NCI-H1417 (cell line): ENCODE measurements around the gene KLHL29.

ENCODE experiments used
- DNase-seq, 3 experiments: peaks; one replicate each; lab custom pipeline; 2025; lab: John Stamatoyannopoulos, UW

KLHL29 gene

DNA sequence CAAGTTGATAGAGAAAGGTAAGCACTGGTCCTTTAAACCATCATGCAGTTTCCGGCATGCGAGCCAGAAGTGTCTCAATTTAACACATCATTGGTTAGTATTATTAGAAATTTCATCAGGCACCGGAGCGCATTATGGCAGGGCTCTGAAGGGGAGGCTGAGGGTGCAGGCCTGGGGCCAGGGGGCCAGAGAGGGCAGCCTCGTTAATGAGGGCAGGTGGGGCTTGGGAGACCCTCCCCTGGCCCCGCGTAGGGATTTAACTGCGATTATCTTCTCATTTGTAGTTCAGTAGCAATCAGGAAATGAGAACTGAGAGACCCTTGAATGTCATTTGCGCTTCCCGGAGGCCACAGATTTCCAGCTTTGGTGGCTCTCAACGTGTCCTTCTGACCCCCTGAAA, 246.4 kb downstream of the KLHL29 start:
- no peak for DNase-seq

DNA sequence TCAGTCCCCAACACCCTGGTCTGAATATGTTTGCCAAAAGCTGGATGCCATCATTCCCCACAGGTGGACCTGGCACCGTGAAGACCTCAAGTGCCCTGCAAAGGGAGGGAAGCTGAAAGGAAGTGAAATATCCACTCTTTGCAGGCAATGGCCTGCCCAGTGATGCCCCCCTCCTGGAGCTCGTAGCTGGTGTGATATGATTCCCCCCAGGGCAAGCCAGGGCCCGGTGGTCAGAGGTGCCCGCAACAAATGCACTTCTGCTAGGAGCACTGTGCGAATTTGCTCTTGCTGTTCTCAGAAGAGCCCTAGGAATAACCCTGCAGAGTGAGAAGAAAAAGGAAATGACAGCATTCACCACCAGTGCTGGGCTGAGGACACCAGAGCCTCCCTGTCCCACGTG, 247.4 kb downstream of the KLHL29 start:
- DNase-seq = no peak

DNA sequence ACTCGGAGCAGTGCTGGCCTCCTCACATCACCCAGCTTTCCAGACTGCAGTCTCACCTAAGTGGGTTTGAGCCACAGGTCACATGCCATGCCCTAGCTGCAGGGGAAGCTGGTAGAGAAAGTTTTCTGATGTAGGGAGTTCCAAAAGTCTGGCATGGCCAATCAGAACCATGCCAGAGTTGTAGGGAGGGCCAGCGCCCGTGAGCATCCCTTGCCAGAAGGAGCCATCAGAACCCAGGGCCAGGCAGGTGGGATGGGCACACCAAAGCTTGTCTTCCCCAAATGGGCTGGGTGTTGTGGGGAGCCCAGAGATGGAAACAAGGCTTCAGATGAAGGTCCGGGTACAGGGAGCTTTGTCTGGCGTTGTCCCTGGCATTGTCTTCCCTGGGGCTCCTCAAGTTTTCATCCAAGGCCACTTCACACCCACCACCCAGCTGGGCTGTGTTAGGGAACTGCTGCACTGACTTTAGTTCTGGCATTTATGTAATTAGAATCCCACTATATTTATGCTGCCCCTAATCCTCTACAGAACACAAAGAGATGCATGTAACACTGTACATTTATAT, 247.9 kb downstream of the KLHL29 start:
- DNase-seq = no peak

DNA sequence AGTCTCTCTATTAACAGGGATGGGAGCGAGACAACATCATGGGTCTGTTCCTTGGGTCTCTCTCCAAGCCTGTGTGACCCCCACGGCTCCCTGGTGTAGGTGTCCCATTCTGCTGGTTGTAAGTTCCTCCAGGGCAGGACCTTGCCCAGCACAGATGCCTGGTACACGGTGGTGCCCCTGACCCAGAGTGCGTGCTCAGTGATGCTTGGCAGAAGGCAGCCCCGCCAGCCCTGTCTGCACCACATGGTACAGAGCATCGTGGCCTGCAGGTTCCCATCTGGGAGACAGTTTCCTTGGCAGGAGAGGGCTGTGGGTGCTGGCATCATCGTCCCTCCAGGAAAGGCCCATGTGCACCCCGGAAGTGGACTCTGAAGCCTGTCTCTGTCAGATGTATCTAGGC, 249.0 kb downstream of the KLHL29 start:
- DNase-seq = no peak

DNA sequence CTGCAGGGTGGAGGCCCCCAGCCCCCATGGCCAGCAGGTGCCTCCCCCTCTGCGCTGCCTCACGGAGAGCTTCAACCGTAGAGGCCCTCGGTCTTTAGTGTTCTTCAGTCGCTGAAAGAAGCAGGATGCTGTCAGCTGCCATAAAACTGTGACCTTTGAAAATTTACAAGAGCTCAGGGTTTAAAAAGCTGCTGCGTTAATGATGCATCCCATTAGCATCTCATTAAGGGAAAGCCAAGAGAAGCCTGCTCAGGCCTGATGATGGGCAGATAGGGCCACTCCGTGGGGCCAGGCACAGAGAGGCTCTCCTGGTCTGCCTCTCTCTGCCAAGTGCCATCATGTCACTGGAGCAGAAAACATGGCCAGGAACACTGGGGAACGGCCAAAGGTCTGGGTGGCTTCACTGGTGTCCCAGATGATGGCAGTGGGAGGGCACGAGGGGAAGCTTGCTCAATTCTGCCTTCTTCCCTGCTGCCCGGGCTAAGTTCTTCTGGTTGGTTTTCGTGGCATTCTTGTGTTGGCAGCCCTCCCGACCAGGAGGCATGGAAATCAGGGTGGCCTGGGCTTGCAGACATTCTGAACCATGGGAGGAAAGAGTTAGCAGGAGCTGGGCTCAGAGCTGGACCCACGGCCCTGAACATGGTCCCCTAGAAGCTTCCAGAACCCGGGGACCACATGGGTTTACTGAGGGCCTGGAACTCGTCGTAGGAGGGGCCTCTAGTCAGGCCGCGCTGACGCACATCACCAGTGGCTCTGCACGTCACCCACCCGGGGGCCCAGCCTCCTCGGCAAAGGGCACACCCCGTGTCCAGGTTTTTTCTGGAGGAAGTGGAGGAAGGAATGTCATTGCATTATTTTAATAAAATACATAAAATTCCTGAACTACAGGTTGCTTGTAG, 250.7 kb downstream of the KLHL29 start:
- DNase-seq = no peak

DNA sequence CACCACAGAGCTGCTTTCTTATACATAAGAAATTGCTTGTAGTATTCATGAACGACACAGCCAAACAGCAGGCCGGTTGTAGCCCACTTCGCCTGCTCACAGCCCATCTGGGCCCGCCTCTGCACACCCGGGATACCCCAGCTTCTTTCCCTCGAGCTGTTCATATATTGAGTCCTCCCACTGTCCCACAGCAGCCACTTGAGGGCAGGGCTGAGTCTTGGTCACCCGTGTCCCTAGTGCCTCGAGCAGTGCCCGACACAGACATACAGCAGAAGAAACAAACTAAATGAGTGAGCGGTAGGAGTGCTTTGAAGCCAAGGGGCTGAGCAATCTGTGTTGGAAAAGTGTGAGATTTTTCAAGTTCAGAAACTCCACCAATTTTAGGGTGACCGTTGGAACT, 251.4 kb downstream of the KLHL29 start:
- DNase-seq = peak in 1 of 3 experiments; percentile 24

DNA sequence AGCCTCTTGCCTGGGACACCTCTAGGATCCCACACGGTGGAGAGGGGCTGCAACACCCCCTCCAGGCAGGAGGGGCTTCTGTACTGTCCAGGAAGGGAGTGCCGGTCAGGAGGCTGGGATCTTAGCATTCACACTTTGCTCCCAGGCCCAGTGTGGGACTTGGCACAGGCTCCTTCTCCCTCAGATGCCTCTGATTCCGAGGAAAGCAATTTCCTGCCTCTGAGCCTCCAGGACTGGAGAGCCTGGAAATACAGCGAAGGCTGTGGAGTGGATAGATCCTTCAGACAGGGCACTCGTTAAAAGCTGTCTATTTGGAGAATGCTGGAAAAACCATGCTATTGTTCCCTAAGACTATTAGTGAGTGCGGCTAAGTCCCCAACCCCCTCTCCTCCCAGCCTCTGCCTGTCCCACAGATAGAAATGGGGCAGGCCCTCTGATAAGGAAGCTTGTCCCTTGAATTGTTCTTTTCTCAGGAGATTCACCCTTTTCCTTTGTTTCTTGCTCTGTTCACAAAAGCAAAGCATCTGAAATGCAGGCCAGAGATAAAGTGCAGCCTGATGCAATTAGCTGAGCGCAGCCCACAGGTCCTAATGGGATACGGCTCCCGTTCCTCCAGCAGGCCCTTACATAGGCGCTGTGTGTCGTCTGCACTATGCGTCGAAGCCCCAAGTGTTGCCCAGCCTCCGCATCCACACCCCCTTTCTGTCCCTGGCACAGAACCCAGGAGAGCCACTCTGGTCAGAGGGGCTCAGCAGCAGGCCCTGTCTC, 252.2 kb downstream of the KLHL29 start:
- peak in 1 of 3 experiments; percentile 46 for DNase-seq

DNA sequence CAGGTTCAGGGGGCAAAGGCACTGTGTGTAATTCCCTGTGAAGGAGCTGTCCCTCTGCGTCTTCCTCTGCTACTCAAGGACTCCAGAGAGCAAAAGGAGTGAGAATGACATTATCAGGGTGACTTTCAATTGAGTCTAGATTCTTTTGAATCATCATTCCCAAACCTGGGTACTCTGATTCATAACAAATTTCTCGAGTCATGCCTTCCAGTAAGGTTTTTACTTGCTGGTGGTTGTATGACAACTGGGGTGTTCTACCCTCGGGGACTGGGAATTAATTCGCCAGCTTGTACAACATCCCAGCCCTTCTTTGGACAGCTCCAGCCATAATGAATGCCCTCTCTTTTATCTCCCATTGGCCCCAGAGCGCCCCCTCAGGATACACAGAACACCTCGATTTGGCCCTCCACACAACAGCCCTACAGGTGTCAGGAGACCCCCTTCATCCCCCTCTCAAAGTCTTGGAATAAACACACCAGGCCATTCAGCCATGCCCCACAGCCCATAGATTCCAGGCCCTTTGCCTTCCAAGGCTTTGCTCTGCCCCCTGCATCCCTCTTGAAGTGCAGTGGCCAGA, 254.5 kb downstream of the KLHL29 start:
- DNase-seq = no peak

DNA sequence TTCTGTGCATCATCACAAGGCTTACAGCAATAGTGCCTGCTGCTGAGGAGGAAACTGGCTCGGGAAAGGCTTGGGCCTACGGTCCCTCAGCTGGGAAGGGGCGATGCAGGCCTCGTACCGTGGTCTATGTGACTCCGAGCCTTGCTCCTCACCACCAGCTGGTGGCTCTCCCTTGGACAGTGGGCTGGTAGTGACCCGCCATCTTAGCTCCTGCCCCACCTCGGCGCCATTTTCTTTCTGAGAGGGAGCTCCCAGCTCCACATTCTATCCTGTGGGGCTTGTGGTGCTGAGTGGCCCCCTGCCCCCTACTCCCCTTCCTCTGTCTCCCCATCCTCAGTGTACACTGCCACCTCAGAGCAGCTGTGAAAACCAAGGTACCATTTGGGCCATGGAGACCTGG, 255.7 kb downstream of the KLHL29 start:
- no peak for DNase-seq

DNA sequence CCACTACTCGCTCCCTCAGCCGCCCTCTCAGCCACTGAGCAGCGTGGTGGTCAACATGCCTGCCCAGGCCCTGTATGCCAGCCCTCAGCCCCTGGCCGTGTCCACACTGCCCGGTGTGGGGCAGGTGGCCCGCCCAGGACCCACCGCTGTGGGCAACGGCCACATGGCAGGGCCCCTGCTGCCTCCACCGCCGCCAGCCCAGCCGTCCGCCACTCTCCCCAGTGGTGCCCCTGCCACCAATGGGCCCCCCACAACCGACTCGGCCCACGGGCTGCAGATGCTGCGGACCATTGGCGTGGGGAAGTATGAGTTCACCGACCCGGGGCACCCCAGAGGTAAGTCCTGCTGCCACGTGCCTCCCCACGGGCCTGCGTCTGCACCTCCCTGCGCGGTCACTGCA, 257.5 kb downstream of the KLHL29 start:
- no peak for DNase-seq

DNA sequence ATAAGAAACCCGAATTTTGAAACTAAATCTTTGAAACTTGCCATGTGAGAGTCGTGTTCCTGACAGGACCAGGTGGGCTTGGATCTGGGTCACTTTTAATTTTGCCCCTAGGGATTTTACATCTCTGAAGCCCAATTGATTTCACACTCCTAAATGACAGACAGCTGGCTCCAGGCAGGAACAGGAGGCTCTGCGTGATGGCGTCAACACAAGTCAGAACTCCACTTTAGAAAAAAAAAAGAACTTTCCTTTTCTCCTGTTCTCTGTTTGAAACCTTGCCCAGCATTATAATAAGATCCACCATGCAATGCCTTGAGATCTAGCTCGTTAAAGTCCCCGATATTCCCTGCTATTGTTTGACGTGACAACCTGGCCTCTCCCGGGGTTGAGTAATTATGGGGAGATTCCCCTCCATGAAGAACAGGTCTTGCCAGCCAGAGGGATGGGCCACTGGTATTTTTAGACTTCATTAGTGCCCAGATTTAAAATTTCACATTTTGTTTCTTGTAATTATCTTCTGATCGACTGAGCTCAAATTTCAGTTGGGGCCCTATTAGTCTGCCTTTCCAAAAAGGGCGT, 260.3 kb downstream of the KLHL29 start:
- DNase-seq = peak in 2 of 3 experiments; percentile 13 to 39

DNA sequence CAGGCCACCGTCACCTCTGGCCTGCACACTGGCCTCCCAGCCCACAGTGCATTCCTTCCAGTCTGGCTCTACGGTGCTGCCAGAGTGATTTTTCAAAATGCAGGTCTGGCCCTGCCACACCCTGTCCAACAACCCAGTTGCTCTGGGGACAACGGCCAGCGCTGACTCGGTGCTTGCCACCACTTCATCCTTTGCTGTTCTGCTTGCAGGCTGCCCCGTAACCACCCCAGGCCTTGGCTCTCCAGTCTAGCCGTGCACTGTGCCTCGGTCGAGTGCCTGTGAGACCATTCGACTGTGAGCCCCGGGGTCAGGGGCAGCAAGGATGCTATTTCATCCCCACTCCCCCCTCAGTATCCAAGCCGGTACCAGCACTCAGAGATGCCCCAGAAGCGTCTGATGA, 262.6 kb downstream of the KLHL29 start:
- DNase-seq = no peak

DNA sequence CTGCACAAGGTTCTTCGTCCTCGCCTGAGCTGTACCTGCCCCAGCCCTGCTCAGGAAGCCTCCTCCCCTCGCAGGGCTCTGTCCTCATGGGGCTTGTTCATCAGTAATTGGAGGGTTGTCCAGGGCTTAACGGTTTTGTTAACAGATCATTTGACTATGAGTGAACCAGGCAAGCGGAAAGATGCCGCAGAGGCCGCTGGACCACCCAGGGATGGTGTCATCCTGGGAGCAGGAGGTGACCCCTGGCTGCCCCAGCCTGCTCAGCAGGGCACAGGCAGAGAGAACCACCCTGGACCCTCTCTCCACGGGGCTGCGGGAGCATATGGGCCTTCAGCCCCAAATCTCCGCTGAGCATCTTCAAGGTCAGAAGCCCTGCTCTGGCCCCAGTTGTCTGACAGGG, 264.3 kb downstream of the KLHL29 start:
- DNase-seq = no peak

DNA sequence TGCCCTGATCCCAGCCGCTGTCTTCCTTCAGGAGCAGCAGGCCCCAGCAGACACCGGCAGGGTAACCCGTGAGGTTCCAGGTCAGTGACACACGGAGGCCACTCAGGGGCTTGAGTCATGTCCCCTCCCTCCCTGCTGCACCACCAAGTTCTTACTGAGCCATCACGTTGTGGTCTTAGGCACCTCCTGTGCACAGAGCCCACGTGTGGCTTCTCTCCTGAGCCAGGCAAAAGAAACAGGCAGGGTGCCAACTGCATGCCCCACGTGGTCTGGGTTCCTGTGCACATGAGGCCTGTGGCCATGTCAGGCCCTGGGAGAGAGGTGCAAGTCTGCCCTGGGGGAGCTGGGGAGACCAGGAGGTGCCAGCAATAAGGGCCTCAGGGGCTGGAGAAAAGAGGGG, 264.8 kb downstream of the KLHL29 start:
- DNase-seq = no peak

DNA sequence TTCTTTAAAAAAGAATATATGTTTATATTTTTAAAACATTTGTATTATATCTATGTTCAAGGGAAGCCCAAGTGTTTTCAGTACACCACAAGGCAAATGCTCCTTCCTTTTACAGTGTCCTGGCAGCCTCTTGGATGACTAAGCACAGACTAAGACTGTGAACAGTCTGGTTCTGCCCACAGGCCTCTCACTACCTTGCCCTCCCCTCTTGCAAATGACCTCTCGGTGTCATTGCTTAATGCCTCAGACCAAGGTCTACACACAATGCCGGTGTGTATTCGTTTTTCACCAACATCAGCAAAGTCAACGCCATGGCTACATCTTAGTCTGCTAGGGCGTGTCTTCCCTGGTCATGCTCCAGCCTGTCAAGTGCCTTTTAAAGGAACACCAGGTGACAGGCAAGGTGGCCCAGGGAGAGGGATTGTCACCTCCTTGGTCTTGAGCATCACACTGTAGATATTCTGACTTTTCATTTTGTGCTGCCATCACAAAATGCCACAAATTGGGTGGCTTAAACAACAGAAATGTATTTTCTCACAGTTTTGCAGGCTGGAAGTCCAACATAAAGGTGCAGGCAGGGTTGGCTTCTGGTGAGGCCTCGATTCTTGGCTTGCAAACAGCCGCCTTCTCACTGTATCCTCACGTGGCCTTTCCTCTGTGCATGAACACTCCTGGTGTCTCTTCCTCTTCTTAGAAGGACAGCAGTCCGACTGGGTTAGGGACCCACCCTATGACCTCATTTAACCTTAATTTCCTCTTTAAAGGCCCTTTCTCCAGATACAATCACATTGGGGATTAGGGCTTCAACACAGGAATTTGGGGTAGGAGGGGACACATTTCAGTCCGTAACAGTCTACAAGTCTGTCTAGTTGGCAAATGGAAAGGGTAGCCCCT, 266.5 kb downstream of the KLHL29 start:
- DNase-seq = no peak

DNA sequence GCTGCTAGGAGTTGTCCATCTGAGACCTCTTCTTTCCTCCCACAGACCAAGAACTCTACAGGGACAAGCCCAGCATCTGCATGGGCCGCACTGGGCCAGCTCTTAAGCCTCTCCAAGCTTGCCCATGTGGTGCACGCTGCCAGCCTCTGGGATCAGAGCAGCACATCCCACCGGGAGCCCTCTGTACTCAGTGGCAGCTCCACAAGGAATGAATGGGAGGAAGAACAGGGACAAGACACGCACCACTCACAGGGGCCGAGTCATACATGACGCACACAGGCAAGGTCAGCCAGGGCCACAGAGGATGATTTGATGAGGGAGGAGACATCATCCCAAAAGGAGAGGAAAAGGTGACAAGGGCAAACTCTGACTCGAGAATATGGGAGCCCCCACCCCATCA, 268.3 kb downstream of the KLHL29 start:
- no peak for DNase-seq

DNA sequence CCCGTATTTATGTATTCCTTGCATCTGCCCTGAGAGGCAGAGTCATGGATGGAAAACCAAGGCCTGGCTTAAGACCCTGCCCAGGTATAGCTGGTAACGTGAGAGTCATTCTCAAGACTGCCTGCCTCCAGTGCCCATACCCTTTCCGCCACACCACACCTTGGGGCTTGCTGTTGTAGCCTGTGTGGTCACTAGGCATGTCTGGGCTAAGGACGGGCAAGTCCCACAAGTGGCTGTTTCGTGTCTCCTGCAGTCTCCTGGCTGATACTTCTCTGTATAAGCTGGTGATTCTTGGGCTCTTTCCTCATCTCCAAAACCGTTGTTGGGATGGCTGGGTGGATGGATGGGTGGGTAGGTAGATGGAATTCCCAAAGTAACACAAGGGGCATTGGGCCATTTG, 269.8 kb downstream of the KLHL29 start:
- no peak for DNase-seq

DNA sequence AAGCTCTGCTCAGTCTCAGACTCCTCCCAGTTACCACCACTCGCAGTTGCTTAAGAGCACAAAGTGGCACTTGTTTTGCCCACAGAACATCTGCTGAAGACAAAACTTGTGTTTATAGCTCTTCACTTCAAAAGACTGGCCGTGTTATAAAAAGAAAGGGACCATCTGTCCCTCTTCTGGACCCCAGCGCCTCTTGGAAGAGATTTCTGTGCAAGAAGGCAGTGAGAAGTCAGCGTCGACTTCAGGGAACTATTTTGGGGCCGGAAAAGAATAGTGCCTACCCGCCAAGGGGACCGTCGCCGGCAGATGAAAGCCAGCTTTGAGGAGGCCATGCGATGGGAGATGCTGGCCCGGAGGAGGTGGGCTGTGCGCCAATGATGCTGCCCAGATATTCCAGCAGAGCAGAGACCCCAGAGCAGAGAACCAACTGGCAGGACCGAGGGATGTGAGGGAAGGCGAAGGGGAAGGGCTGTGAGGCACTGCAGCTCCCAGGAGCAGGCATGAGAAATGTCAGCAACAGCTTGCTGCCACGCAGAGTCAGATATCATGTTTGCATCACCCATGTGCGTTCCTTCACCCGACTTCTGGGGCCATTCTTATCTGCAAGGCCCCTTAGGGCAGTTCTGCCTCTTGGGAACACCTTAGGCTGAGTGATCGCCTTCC, 271.1 kb downstream of the KLHL29 start:
- DNase-seq = no peak

DNA sequence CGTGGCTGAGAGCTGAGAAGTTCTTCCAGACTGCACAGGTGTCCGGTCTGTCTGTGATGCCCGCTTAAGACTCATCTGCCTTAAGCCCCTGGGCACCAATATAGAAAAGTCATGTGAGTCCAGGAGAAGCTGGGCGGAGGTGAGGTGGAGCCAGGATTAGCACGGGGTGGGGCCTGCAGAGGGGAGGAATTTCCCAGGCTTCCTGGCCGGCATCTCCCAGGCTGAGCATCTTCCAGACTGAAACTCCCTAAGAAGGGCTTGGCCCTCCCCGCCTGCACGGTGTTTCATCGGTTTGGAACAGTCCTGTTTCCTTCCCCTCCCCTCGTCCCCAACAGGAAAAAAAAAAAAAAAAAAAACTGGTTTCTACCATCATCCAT, 271.6 kb downstream of the KLHL29 start:
- DNase-seq = no peak

DNA sequence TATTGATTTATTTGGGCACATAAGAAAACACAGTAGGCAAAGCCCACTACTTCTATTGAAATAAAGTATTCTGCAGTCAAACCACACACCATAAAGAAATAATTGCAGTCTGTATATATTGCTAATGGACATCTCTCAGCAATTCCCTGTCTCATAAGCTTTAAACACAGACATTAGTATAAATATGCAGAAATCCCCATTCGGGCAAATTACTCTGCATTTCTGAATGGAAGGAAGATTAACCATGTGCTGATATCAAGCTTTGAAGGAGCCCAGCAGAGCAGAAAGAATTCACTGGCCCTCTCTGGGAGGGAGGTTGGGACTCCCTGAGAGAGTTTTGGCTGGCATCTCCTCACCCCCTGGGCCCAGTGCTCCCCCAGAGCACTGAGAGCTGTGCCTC, 272.4 kb downstream of the KLHL29 start:
- DNase-seq = no peak

DNA sequence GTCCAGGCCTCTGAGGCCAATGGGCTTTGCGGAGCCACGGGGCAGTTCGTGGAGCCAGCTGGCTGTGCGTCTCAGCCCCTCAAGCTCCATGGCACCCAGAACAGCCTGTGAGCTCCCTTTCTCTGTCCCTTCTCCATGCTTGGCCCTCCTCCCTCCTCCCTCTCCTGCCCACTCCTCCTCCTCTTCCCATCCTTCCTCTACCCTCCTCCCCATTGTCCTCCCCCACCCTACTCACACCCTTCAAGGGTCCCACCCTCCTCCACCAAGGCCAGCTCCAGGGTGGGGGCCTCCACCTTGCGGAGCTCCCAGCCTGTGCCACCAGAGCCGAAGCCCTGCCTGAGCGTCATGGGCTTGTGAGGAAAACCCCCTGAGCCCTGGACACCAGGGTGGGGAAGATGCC, 273.0 kb downstream of the KLHL29 start:
- DNase-seq = no peak
